HepG2 (cell line): ENCODE results near the gene TBC1D14. TPM values are rescaled to one million over a fixed set of nuclear protein-coding genes. Genes with fewer than 3 reads are reported as not detected.

Source experiments
- HNF1A ChIP-seq, 2 experiments: sonication (generic) in 1 of 2; formaldehyde crosslinking in 1 of 2; IDR thresholded peaks; 2 replicates each; pipeline versions ENCODE4 v1.4.0 to v1.6.1; 2016 to 2020; ENCODE audit warnings: borderline replicate concordance in 1 of 2, low read depth in 1 of 2, mild to moderate bottlenecking in 1 of 2, missing genetic modification reagents in 1 of 2
- KAT7 ChIP-seq: IDR thresholded peaks from 2 replicates; pipeline ENCODE4 v1.6.1; 2018; ENCODE audit warnings: borderline replicate concordance, missing compliant biosample characterization
- PHF21A ChIP-seq: sonication (generic); formaldehyde crosslinking; IDR thresholded peaks from 2 replicates; pipeline ENCODE4 v1.5.0; 2020; ENCODE audit warnings: mild to moderate bottlenecking, missing genetic modification reagents
- PHF5A ChIP-seq: IDR thresholded peaks from one replicate; pipeline ENCODE4 v1.6.1; 2018; ENCODE audit warnings: low read depth, missing genetic modification reagents; ENCODE audit not compliant: unreplicated experiment
- POGK ChIP-seq: sonication (generic); formaldehyde crosslinking; conservative IDR thresholded peaks from 2 replicates; pipeline ENCODE4 v1.8.0; 2022; ENCODE audit warnings: mild to moderate bottlenecking, moderate library complexity, missing genetic modification reagents
- SRSF1 ChIP-seq: fragments of 200-400 bp; formaldehyde crosslinking; optimal IDR thresholded peaks from 2 replicates; pipeline ENCODE3; 2017; ENCODE audit warnings: mild to moderate bottlenecking, low read depth, low read length, moderate library complexity
- U2AF1 ChIP-seq: fragments of 200-400 bp; formaldehyde crosslinking; optimal IDR thresholded peaks from 2 replicates; pipeline ENCODE3; 2017; ENCODE audit warnings: mild to moderate bottlenecking, low read depth, low read length
- XRCC5 ChIP-seq: fragments of 200-400 bp; formaldehyde crosslinking; optimal IDR thresholded peaks from 2 replicates; pipeline ENCODE3; 2017; ENCODE audit warnings: mild to moderate bottlenecking, low read length
- ZBTB38 ChIP-seq: sonication (generic); formaldehyde crosslinking; IDR thresholded peaks from 2 replicates; pipeline ENCODE4 v1.5.1; 2020; ENCODE audit warnings: mild to moderate bottlenecking, missing genetic modification reagents
- ZNF124 ChIP-seq: sonication (generic); formaldehyde crosslinking; IDR thresholded peaks from 2 replicates; pipeline ENCODE4 v1.4.0; 2020; ENCODE audit warnings: missing genetic modification reagents
- ZNF280B ChIP-seq: sonication (generic); formaldehyde crosslinking; IDR thresholded peaks from 2 replicates; pipeline ENCODE4 v1.5.0; 2020; ENCODE audit warnings: missing genetic modification reagents, mild to moderate bottlenecking, borderline replicate concordance
- ZNF282 ChIP-seq: fragments of 450-650 bp; IDR thresholded peaks from 2 replicates; pipeline ENCODE4 v1.6.1; 2018; ENCODE audit not compliant: partially characterized antibody
- ZNF33A ChIP-seq: sonication (generic); formaldehyde crosslinking; IDR thresholded peaks from 2 replicates; pipeline ENCODE4 v1.5.1; 2020; ENCODE audit warnings: missing genetic modification reagents, mild to moderate bottlenecking, moderate library complexity, borderline replicate concordance
- ZNF562 ChIP-seq: sonication (generic); formaldehyde crosslinking; IDR thresholded peaks from 2 replicates; pipeline ENCODE4 v1.8.0; 2022; ENCODE audit warnings: missing genetic modification reagents, borderline replicate concordance
- ZNF770 ChIP-seq: sonication (generic); formaldehyde crosslinking; IDR thresholded peaks from 2 replicates; pipeline ENCODE4 v1.5.0; 2020; ENCODE audit warnings: mild to moderate bottlenecking, missing genetic modification reagents
- ZNF780A ChIP-seq: sonication (generic); formaldehyde crosslinking; IDR thresholded peaks from 2 replicates; pipeline ENCODE4 v1.8.0; 2022; ENCODE audit warnings: mild to moderate bottlenecking, missing genetic modification reagents, moderate library complexity
- ZSCAN5A ChIP-seq: sonication (generic); formaldehyde crosslinking; IDR thresholded peaks from 2 replicates; pipeline ENCODE4 v1.8.0; 2022; ENCODE audit warnings: mild to moderate bottlenecking, missing genetic modification reagents, borderline replicate concordance
- polyA plus RNA-seq, 8 experiments: library from polyadenylated mRNA; depleted of rRNA in 3 of 8; stranded (reverse) in 7 of 8; unstranded in 1 of 8; fragments of >200 nt; fragmentation: Illumina TruSeq in 4 of 8; extraction: Trizol in 4 of 8; gene quantifications; 2 replicates each; pipeline versions ENCODE4 v1.2.1 to v1.2.3, GENCODE V29; 2011 to 2016; ENCODE audit warnings: low read depth in 4 of 8, missing spikeins in 1 of 8, mixed read lengths in 1 of 8; ENCODE audit not compliant: insufficient read depth in 1 of 8
- total RNA-seq, 5 experiments: library from RNA; depleted of rRNA; stranded (reverse); fragments of >200 nt; fragmentation: Illumina TruSeq; extraction: Trizol; gene quantifications; 2 replicates each; pipeline ENCODE4 v1.2.3, GENCODE V29; 2016; ENCODE audit warnings: low read depth in 1 of 5

The TBC1D14 gene
- total and polyA plus RNA-seq, 2 of the 13 experiments (the other 11 are each of a cell fraction or from before 2014, with no cell fraction given) = 29.5 to 46.5 TPM

GRCh38 chr4:6892190-6892908 is 17.3 kb upstream of the TBC1D14 start (continued):
- TF ChIP-seq SRSF1 = no peak
- TF ChIP-seq ZNF780A (CRISPR knock-in tag) = no peak
- 0 out of 2 replicates have a peak, but pooled peaks have one; percentile 3 for TF ChIP-seq HNF1A (IDR thresholded peaks at IDR 0.05; ENCODE audit: low read depth)
- TF ChIP-seq HNF1A (CRISPR knock-in tag; IDR thresholded peaks at IDR 0.05; ENCODE audit: borderline replicate concordance) = peak; percentile 75; the same call in 1 of the 2 replicates
- TF ChIP-seq ZNF33A = no peak
- TF ChIP-seq PHF5A = no peak
- TF ChIP-seq ZNF282 = no peak
- no peak; the same call in 1 of the 2 replicates for TF ChIP-seq ZNF770
- TF ChIP-seq PHF21A (CRISPR knock-in tag) = peak; percentile 85
- TF ChIP-seq KAT7 (CRISPR knock-in tag) = no peak
- TF ChIP-seq POGK (CRISPR knock-in tag) = 0 out of 2 replicates have a peak, but pooled peaks have one; percentile 29
- TF ChIP-seq XRCC5 = peak; percentile 65
- TF ChIP-seq ZBTB38 (CRISPR knock-in tag) = peak; percentile 87
- TF ChIP-seq ZSCAN5A (CRISPR knock-in tag) = no peak
- TF ChIP-seq U2AF1 = no peak
- no peak for TF ChIP-seq ZNF562
- no peak for TF ChIP-seq ZNF280B (CRISPR knock-in tag)
- peak; percentile 24; the same call in 1 of the 2 replicates for TF ChIP-seq ZNF124 (CRISPR knock-in tag)
